ENCODE data around the gene PURB. TPM values are rescaled to one million over a fixed set of nuclear protein-coding genes. Genes with fewer than 3 reads are reported as not detected.

PURB gene
- total and polyA plus RNA-seq, 9 of the 15 experiments (the other 6 are each of a cell fraction or from before 2014, with no cell fraction given): 1.6 to 14.1 (median 8.8) TPM

- TF ChIP-seq FOXK1 (CRISPR knock-in tag; IDR thresholded peaks at IDR 0.05; ENCODE audit: borderline replicate concordance) (no peak), DMBX1 (CRISPR knock-in tag; IDR thresholded peaks at IDR 0.05; ENCODE audit: borderline replicate concordance) (no peak), U2AF2 (optimal IDR thresholded peaks at IDR 0.05; ENCODE audit: low read depth, low read length) (no peak), HNRNPH1 (optimal IDR thresholded peaks at IDR 0.05; ENCODE audit: low read depth, low read length) (no peak), SNIP1 (IDR thresholded peaks at IDR 0.05; ENCODE audit: low read depth) (no peak), ZNF408 (CRISPR knock-in tag; IDR thresholded peaks at IDR 0.05; ENCODE audit: low read depth) (no peak)
Measured at GRCh38 chr7:44917465-44917864, 32.1 kb upstream of the PURB start (continued).

- intact Hi-C loops (cut with micrococcal nuclease): no loop called here
- H3K27ac ChIP-seq (ENCODE audit: extremely low read depth, low read depth, low read length): no peak overlapping the region
- peak; percentile 26; the same call in 1 of the 2 replicates for TF ChIP-seq ZBTB33 (CRISPR knock-in tag; IDR thresholded peaks at IDR 0.05)
- TF ChIP-seq CREB3 (tag; conservative IDR thresholded peaks at IDR 0.05; ENCODE audit: low read depth): no peak
- TF ChIP-seq, protein P1, sequence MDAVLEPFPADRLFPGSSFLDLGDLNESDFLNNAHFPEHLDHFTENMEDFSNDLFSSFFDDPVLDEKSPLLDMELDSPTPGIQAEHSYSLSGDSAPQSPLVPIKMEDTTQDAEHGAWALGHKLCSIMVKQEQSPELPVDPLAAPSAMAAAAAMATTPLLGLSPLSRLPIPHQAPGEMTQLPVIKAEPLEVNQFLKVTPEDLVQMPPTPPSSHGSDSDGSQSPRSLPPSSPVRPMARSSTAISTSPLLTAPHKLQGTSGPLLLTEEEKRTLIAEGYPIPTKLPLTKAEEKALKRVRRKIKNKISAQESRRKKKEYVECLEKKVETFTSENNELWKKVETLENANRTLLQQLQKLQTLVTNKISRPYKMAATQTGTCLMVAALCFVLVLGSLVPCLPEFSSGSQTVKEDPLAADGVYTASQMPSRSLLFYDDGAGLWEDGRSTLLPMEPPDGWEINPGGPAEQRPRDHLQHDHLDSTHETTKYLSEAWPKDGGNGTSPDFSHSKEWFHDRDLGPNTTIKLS (IDR thresholded peaks at IDR 0.05; ENCODE audit: borderline replicate concordance, low read depth): no peak
- TF ChIP-seq RBM22 (IDR thresholded peaks at IDR 0.05; ENCODE audit: low read depth, low read length, poor library complexity, severe bottlenecking): no peak
- TF ChIP-seq, protein P2, sequence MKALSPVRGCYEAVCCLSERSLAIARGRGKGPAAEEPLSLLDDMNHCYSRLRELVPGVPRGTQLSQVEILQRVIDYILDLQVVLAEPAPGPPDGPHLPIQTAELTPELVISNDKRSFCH (CRISPR knock-in tag; IDR thresholded peaks at IDR 0.05): no peak
- TF ChIP-seq, protein P2 (tag; IDR thresholded peaks at IDR 0.05): no peak
- peak; percentile 61 for TF ChIP-seq RFX1 (IDR thresholded peaks at IDR 0.05)
Measured at GRCh38 chr7:44914992-44915607, 29.8 kb upstream of the PURB start.

More at GRCh38 chr7:44914992-44915607, 29.8 kb upstream of the PURB start:
- H3K4me1 ChIP-seq (replicated peaks in 1 of 2; ENCODE audit: control insufficient read depth in 2 of 2, insufficient read depth in 2 of 2, low read length in 2 of 2): peaks cover 0 to 5% of the 10 kb centered on the region in 2 experiments; a peak in 1 of 5 replicates
- H3K79me2 ChIP-seq (ENCODE audit: control insufficient read depth, insufficient read depth, low read length): no peaks in the 10 kb centered on the region
- no peak for DNase-seq (ENCODE audit: extremely low read depth in 1 of 4, low spot score in 3 of 4)
- H3K9me3 ChIP-seq (replicated peaks; ENCODE audit: control insufficient read depth, insufficient read depth, low read depth, low read length): no peaks in the 10 kb centered on the region
- CTCF ChIA-PET (ENCODE audit: low intra/inter-chr PET ratio): no interaction called here
- no peak for ATAC-seq
- H2AFZ ChIP-seq (ENCODE audit: low read depth, low read length): no peak overlapping the region
- H3K9ac ChIP-seq (ENCODE audit: insufficient read depth in 1 of 2, low read depth in 2 of 2, low read length in 2 of 2): no peak overlapping the region
- BruUV-seq (replicated peaks): no TSS peak
- in situ Hi-C loops (cut with MboI): no loop called here
- WGBS (ENCODE audit: insufficient coverage, low coverage, missing lambda C conversion rate): 78% methylated on average over 10 of the region's 10 CpGs
- POLR2A ChIA-PET: interaction anchor here (0.5 kb wide), 1 partner anchor 10 kb away, joined by 3 read pairs; no protein-coding TSS in a partner anchor
- H4K20me1 ChIP-seq (replicated peaks; ENCODE audit: control insufficient read depth, insufficient read depth, low read length): no peaks in the 10 kb centered on the region
- no peaks in the 10 kb centered on the region for H3K27me3 ChIP-seq (ENCODE audit: control insufficient read depth in 2 of 2, insufficient read depth in 2 of 2, low read length in 2 of 2)
- peak; percentile 19 for FAIRE-seq
- H3K36me3 ChIP-seq (ENCODE audit: control insufficient read depth, insufficient read depth, low read length): no peaks in the 10 kb centered on the region
- H3K4me3 ChIP-seq: no peak overlapping the region
- no peaks in the 10 kb centered on the region for H3K9me1 ChIP-seq (ENCODE audit: control insufficient read depth, insufficient read depth, low read length)
- no peak overlapping the region for H3K4me2 ChIP-seq (ENCODE audit: insufficient read depth, low read length)

All from K562 (cell line).